Epithelial cell of esophagus (primary cell): ENCODE measurements around the gene RGL1.

Experiments used
- DNase-seq: peaks from one replicate; pipeline ENCODE4 v3.0.0; 2010; ENCODE audit warnings: low read depth
- H3K4me3 ChIP-seq: 2 replicates; pipeline ENCODE4 v1.5.1; 2011; ENCODE audit warnings: mild to moderate bottlenecking, low read length, control low read depth
- TF ChIP-seq, protein P1 (sequence below): IDR thresholded peaks from 2 replicates; pipeline ENCODE4 v1.5.1; 2011; ENCODE audit warnings: low read depth, mild to moderate bottlenecking, low read length, control low read depth, inconsistent platforms; ENCODE audit not compliant: insufficient read depth; ENCODE audit errors: missing control alignments

Gene RGL1

DNA sequence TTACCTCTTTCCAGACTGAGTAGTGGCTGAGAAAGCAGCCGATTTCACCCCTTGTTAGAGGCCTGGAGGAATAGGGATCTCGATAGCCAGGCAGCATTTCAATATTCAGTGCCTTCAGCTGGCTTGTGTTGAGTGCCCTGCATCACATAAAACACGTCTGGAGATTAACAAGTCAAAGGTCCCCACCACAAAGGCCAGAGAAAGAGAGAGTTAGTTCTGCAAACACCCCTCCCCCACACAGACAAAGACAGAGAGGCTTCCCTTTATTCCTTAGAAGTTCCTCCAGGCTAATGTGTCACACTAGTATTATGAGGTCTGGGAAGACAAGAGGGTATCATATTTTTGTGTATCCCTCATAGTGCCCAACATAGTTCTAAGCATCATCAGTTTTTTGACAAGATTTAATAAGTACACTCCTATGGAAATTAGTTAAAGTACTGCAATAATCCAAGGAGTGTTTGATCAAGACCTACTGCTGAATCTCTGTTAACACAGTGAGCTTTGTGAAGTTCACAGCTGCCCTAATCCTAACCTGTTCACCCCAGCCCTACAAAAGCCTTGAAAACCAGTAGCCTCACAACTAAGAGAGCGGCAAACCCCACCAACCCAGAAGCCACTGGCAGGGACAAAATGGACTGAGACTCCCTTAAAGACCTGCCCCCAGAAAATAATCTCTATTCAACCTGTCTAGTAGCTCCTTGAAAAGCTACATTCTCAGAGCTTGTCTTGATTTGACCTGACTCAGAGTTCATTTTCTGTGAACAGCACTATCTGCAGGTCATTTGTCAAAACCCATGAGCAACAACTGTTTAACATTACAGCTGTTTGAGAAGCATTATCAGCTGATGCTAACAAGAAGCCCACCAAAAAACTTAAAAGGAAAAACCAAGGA, 140.8 kb downstream of the RGL1 start:
- no peak overlapping the region for H3K4me3 ChIP-seq
- TF ChIP-seq, protein P1, sequence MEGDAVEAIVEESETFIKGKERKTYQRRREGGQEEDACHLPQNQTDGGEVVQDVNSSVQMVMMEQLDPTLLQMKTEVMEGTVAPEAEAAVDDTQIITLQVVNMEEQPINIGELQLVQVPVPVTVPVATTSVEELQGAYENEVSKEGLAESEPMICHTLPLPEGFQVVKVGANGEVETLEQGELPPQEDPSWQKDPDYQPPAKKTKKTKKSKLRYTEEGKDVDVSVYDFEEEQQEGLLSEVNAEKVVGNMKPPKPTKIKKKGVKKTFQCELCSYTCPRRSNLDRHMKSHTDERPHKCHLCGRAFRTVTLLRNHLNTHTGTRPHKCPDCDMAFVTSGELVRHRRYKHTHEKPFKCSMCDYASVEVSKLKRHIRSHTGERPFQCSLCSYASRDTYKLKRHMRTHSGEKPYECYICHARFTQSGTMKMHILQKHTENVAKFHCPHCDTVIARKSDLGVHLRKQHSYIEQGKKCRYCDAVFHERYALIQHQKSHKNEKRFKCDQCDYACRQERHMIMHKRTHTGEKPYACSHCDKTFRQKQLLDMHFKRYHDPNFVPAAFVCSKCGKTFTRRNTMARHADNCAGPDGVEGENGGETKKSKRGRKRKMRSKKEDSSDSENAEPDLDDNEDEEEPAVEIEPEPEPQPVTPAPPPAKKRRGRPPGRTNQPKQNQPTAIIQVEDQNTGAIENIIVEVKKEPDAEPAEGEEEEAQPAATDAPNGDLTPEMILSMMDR = no peak
- DNase-seq = no peak

DNA sequence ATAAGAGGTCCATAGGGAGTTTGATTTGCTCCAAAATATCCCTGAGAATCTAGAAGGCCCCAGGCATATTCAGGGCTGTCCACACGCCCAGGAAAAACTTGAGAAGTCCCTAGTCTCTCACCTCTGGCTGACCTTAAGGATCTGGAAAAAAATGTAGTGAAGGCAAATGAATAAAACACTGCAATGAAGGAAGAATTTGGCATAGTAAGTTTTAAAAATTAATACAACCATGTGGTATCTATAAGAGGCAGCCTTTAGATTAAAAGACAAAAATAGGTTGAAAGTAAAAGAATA, 141.3 kb downstream of the RGL1 start:
- TF ChIP-seq, protein P1 = no peak
- DNase-seq = no peak
- H3K4me3 ChIP-seq = no peak overlapping the region

DNA sequence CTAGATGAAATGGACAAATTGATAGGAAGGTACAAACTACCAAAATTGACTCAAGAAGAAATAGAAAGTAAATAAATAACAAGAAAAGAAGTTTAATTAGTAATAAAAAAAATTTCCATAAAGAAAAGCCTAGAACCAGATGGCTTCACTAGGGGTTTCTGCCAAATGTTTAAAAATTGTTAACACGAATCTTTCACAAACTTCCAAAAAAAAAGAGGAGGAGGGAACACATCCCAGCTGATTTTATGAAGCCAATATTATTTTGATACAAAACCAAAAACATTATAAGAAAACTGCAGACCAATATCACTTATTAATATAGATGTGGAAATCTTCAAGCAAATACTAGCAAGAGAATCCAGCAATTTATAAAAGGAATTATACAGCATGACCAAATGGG, 143.1 kb downstream of the RGL1 start:
- TF ChIP-seq, protein P1 = no peak

DNA sequence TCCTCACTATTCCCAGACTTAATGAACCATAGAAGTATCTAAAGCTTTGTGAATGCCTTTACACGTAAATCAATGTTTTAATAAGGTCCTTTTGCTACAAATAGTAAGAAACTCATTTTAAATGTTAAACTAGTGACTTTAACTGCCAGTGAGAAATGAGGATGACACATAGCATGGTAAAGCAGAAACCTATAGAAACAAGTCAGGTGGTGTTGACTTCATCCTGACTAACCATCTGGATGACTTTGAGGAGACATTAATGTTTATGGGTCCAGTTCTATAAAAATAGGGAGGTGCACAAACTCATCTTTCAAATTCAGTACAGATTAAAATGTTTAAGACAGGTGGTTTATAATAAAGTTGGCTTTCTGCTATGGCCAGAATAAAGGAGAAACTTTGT, 147.2 kb downstream of the RGL1 start:
- TF ChIP-seq, protein P1 = no peak
- DNase-seq = peak; percentile 50
- H3K4me3 ChIP-seq = no peak overlapping the region

More for the DNA sequence above, 143.1 kb downstream of the RGL1 start:
- DNase-seq = no peak
- H3K4me3 ChIP-seq = no peak overlapping the region

DNA sequence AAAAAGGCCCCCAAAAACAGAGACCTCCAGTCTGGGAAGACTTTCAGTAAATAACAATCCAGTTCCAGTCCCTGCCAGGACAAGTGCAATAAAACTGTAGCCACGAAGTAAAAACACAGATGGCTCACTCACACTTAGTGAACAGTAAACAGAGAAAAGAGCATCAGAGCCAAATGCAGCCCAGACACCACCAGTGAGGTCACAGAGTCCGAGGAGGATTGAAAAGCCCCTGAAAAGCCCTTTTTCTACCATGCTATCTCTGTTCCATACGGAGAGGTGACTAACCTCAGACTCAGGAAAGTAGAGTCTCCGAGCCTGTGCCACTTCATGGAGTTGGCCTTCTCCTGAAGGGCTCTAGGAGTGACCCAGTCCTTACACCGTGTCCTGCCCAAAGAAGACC, 148.1 kb downstream of the RGL1 start:
- no peak for DNase-seq
- no peak overlapping the region for H3K4me3 ChIP-seq
- TF ChIP-seq, protein P1 = no peak

DNA sequence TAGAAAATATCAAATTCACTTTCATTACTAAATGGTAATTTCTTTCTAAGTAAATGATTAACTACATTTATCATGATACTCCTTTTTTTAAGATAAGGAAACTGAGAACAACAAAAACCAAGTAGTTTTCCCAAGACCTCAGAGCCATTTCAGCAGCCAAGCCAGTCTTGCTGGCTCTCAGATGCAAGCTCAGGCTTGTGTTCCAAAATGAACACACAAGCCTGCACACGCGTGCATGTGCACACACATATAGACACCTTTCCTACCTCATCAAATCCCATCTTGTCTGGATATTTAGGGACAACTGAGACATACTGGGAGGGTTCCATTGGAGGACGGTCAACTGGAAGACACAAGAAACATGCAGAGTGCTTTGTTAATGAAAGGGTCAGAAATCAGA, 149.6 kb downstream of the RGL1 start:
- H3K4me3 ChIP-seq = no peak overlapping the region
- peak; percentile 83 for DNase-seq
- TF ChIP-seq, protein P1 = no peak
